ENCODE data around the gene GRAMD1B. TPM values are rescaled to one million over a fixed set of nuclear protein-coding genes. Genes with fewer than 3 reads are reported as not detected.

Gene GRAMD1B
- total and polyA plus RNA-seq, 2 donors (not counting 1 experiment from before 2014, with no cell fraction given) = 0.58 to 11.6 TPM

- Mint-ChIP-seq H3K27me3 (no peaks in the 10 kb centered on the region), H3K27ac (no peak overlapping the region), H3K9me3 (ENCODE audit: insufficient read depth) (no peaks in the 10 kb centered on the region), H3K4me3 (no peak overlapping the region), H3K4me1 (peaks cover 20% of the 10 kb centered on the region)
- TF ChIP-seq EZH2 (IDR thresholded peaks at IDR 0.05; ENCODE audit: borderline replicate concordance, insufficient read depth, low read depth, low read length, poor library complexity, severe bottlenecking) = no peak
- TF ChIP-seq, protein P1, sequence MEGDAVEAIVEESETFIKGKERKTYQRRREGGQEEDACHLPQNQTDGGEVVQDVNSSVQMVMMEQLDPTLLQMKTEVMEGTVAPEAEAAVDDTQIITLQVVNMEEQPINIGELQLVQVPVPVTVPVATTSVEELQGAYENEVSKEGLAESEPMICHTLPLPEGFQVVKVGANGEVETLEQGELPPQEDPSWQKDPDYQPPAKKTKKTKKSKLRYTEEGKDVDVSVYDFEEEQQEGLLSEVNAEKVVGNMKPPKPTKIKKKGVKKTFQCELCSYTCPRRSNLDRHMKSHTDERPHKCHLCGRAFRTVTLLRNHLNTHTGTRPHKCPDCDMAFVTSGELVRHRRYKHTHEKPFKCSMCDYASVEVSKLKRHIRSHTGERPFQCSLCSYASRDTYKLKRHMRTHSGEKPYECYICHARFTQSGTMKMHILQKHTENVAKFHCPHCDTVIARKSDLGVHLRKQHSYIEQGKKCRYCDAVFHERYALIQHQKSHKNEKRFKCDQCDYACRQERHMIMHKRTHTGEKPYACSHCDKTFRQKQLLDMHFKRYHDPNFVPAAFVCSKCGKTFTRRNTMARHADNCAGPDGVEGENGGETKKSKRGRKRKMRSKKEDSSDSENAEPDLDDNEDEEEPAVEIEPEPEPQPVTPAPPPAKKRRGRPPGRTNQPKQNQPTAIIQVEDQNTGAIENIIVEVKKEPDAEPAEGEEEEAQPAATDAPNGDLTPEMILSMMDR (IDR thresholded peaks at IDR 0.05) = no peak
- Histone ChIP-seq H3K4me2 (replicated peaks; ENCODE audit: low read depth, low read length, poor library complexity, severe bottlenecking) (no peak overlapping the region), H4K20me1 (ENCODE audit: control insufficient read depth, insufficient read depth, low read length, poor library complexity, severe bottlenecking) (no peaks in the 10 kb centered on the region), H3K9me3 (ENCODE audit: control extremely low read depth in 1 of 3, control insufficient read depth in 2 of 3, insufficient read depth in 1 of 3, low read length in 2 of 3) (no peaks in the 10 kb centered on the region), H3K27me3 (replicated peaks in 1 of 4; ENCODE audit: control extremely low read depth in 1 of 4, control insufficient read depth in 3 of 4, insufficient read depth in 4 of 4, low read length in 3 of 4) (no peaks in the 10 kb centered on the region), H3K79me2 (ENCODE audit: control insufficient read depth, insufficient read depth, low read length) (no peaks in the 10 kb centered on the region), H3K36me3 (replicated peaks in 1 of 2; ENCODE audit: control extremely low read depth in 1 of 2, control insufficient read depth in 1 of 2, extremely low read depth in 1 of 2, insufficient read depth in 2 of 2, low read length in 1 of 2) (no peaks in the 10 kb centered on the region), H3K9ac (ENCODE audit: low read length) (no peak overlapping the region), H3K4me1 (ENCODE audit: control insufficient read depth in 2 of 2, insufficient read depth in 2 of 2, low read length in 2 of 2) (peaks cover 0 to 19% of the 10 kb centered on the region in 2 donors), H3K4me3 (ENCODE audit: control extremely low read depth in 1 of 5, extremely low read depth in 1 of 5, insufficient read depth in 1 of 5, low read depth in 2 of 5, low read length in 4 of 5) (no peak overlapping the region), H2AFZ (ENCODE audit: insufficient read depth, low read depth, low read length, poor library complexity, severe bottlenecking) (no peak overlapping the region), H3K27ac (ENCODE audit: low read length in 2 of 2) (no peak overlapping the region)
- DNase-seq = no peak
- intact Hi-C loops (cut with micrococcal nuclease) = no loop called here
- WGBS (ENCODE audit: insufficient coverage) = no CpG with 5 or more reads among the region's 2 CpGs
- CTCF ChIA-PET = interaction anchor here (1.2 to 2.2 kb wide), 3 partner anchors 8 to 11 kb away, joined by 3 to 8 read pairs (median 3); no protein-coding TSS in a partner anchor
- ATAC-seq (ENCODE audit: low read depth) = no peak
- POLR2A ChIA-PET = no interaction called here
These were observed 116.4 kb downstream of the GRAMD1B start for GRCh38 chr11:123546515-123546914.

- TF ChIP-seq, protein P1 (IDR thresholded peaks at IDR 0.05) = no peak
- TF ChIP-seq EZH2 (IDR thresholded peaks at IDR 0.05; ENCODE audit: borderline replicate concordance, insufficient read depth, low read depth, low read length, poor library complexity, severe bottlenecking) = no peak
- H3K9me3 Mint-ChIP-seq (ENCODE audit: insufficient read depth) = no peaks in the 10 kb centered on the region
- Histone ChIP-seq H3K4me1 (ENCODE audit: control insufficient read depth in 2 of 2, insufficient read depth in 2 of 2, low read length in 2 of 2) (peaks cover 0 to 19% of the 10 kb centered on the region in 2 donors), H3K36me3 (replicated peaks in 1 of 2; ENCODE audit: control extremely low read depth in 1 of 2, control insufficient read depth in 1 of 2, extremely low read depth in 1 of 2, insufficient read depth in 2 of 2, low read length in 1 of 2) (no peaks in the 10 kb centered on the region), H3K4me3 (ENCODE audit: control extremely low read depth in 1 of 5, extremely low read depth in 1 of 5, insufficient read depth in 1 of 5, low read depth in 2 of 5, low read length in 4 of 5) (no peak overlapping the region), H3K79me2 (ENCODE audit: control insufficient read depth, insufficient read depth, low read length) (no peaks in the 10 kb centered on the region), H2AFZ (ENCODE audit: insufficient read depth, low read depth, low read length, poor library complexity, severe bottlenecking) (no peak overlapping the region), H3K27me3 (replicated peaks in 1 of 4; ENCODE audit: control extremely low read depth in 1 of 4, control insufficient read depth in 3 of 4, insufficient read depth in 4 of 4, low read length in 3 of 4) (no peaks in the 10 kb centered on the region), H3K9ac (ENCODE audit: low read length) (no peak overlapping the region), H4K20me1 (ENCODE audit: control insufficient read depth, insufficient read depth, low read length, poor library complexity, severe bottlenecking) (no peaks in the 10 kb centered on the region), H3K27ac (ENCODE audit: low read length in 2 of 2) (no peak overlapping the region), H3K9me3 (ENCODE audit: control extremely low read depth in 1 of 3, control insufficient read depth in 2 of 3, insufficient read depth in 1 of 3, low read length in 2 of 3) (no peaks in the 10 kb centered on the region), H3K4me2 (replicated peaks; ENCODE audit: low read depth, low read length, poor library complexity, severe bottlenecking) (no peak overlapping the region)
- peaks cover 20% of the 10 kb centered on the region for H3K4me1 Mint-ChIP-seq
- peak overlapping the region; percentile 23 for H3K27ac Mint-ChIP-seq
- intact Hi-C loops (cut with micrococcal nuclease) = no loop called here
- H3K27me3 Mint-ChIP-seq = no peaks in the 10 kb centered on the region
- ChIA-PET CTCF (interaction anchor here (2.2 kb wide), 1 partner anchor 8 kb away, joined by 8 read pairs; no protein-coding TSS in a partner anchor), POLR2A (no interaction called here)
- ATAC-seq (ENCODE audit: low read depth) = peak; percentile 73
- peak; percentile 24 for DNase-seq
- H3K4me3 Mint-ChIP-seq = no peak overlapping the region
These were observed 117.1 kb downstream of the GRAMD1B start for GRCh38 chr11:123547180-123547579.
